Limb (tissue), 2 donors: ENCODE measurements around the gene ADAMTS15.

Source experiments
- DNase-seq, 2 donors: peaks; one replicate each; pipeline ENCODE4 v3.0.0-alpha.2; 2016; ENCODE audit errors: extremely low spot score in 2 of 2

Gene ADAMTS15

DNA sequence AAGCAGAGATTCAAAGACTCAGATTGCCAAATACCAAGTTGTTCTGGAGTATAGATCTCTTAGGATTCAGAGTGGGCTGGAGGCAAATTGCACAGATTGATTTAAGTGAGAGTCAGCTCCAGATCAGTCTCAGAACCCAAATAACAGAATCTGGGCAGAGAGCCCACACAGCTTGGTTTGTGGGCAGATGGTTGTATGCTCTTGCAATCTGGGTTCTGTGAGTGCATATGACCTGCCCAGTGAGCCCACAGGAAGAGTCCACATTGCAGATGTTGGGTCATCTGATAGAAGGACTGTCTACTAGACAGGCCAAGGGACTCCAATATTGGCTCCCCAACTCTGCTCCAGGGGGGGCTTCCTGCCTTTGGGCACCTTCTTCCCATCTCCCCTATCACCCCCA is 65.9 kb downstream of the ADAMTS15 start:
- DNase-seq = no peak

DNA sequence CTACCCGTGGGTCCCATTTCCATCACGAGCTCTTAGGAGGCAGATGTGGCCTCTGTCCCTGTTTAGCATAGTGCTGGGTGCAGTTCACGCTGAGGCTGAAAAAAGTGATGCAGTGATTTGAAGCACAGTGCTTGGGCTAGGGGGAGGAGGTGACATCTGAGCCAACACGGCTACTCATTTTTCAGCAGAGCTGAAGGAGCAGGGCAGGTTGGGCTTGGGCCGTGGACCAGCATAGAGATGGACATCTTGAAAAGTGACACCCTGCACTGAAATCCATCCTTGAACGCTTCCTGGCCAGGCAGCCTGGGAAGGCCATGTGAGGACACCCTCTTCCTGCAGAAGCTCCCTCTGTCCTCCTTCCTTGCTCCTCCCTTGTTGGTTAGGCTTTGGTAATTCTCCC is 66.4 kb downstream of the ADAMTS15 start:
- DNase-seq = no peak

DNA sequence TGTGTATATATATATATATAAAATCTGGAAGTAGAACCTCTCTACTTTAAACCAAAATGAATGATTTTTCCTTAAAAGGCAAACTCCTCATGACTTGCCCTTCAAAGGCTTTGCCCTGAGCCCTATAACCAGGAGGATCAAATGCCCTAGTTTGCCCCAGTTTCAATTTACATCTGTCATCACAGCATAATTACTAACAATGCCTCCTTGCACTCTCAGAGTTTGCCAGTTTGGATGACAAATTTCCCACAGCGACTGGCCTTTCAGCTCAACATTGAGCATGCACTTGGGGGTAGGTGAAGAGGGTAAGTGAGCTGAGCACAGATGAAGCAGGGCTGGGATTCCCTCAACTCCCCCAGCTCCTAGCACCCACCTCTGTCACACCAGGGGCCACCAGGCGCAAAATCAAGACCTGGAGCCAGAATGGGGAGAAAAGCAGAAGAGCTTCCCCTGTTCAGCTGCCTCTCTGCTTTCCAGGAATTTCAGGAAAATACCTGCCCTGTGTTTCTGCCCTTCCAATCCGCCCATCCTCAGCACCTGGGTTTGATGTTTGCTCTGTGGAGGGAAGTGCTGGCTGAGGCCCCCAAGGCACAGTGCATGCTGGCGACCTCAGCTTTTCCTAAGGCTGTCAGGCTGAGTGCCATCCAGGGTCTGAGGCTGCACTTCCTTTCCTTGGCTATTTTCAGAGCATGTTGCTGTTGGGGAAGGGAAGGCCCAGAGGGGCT is 67.5 kb downstream of the ADAMTS15 start:
- DNase-seq = no peak

GRCh38 chr11:130516554-130517505 is 68.4 kb downstream of the ADAMTS15 start:
- DNase-seq = no peak

DNA sequence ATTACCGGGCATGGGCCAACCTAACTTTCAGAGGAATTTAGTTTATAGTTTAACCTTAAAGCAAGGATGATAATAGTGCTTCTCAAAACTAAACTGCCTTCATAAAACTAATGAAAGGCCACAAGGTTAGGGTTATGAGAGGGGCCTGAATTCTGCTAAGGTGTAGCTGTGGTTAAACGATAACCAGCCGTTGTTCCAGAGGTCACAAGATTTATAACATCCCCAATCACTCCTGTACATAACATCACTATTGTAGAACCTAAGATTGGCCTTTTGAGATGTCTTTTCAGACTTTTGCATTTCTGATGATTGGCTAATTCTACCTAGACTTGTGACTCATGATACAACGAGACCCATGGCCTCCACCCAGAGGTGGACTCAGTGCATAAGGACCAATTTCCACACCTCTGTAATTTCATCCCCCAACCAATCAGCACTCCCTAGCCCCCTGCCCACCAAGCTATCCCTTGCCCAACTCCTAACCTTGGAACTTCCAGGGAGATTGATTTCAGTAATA is 69.8 kb downstream of the ADAMTS15 start:
- no peak for DNase-seq

- no peak for DNase-seq
Measured at GRCh38 chr11:130519128-130519932, 70.9 kb downstream of the ADAMTS15 start.

DNA sequence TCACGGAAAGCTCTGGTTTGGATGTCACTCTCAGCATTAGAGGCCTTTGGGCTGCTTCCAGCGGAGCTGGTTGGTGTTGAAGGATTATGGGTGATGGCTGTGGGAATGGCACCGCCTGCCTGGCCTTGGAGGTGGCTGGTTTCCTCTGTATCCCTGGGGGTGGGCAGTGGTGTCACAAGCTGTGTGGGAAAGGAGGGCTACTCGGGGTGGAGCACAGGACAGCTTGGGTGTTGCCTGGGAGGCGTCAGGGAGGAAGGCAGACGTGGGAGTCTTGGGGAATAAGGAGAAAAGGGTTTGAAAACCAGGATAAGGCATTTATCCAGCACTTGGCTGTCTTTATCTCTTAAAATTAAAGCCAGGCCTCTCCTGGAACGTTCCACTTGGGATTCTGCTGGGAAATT is 71.8 kb downstream of the ADAMTS15 start:
- no peak for DNase-seq

DNA sequence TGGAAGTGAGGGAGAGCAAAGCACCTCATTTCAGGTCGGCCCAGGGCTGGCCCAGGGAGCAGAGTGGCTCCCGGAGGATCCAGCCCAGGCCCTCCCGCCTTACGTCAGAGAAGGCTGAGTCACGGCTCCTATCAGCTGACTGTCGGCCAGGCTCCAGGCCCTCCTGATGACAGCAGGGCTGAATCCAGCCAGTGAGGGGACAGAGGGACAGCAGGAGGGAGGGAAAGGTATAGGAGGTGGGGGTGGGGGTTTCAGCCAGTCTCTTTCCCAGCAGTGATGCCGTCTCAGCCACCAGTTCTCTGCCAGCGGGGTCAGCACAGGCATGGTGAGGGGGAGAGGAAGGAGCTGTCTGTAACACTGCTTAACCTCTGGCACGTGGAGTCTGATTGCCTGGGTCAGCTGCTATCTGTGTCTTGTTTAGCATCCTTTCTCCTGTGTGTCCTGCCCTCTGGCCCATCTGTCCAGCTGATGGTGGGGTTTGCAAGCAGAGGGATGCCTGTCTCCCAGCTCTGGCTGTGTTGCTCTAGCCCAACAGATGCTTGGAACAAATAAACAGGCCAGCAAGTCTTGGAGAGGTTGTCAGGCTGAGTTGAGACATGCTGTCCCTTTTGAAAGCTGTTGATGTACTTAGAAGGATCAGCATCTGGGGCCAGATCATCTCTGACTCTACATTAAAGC is 74.0 kb downstream of the ADAMTS15 start:
- peak; percentile 49 to 61 for DNase-seq

DNA sequence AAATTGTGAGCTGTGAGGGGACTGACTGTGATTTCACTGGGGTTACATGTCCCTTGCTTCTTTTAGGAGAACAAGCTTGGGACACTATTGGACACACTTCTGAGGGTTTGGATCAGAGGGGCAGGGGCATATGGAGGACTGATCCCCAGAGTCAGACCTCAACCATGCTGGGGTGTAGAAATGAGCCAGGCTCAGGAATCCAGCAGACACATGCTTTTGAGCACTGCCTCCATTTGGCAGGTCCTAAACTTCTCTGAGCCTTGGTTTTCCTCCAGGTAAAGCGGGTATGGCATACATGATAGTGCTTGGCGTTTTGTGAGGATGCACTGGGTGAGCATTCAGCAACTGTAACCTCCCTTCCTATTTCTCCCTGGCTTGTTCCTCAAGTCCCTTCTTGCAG is 74.7 kb downstream of the ADAMTS15 start:
- DNase-seq = no peak

- DNase-seq = no peak
Measured at GRCh38 chr11:130523609-130524008, 75.2 kb downstream of the ADAMTS15 start.

GRCh38 chr11:130524132-130524790 is 75.8 kb downstream of the ADAMTS15 start:
- DNase-seq = no peak

GRCh38 chr11:130525307-130525706 is 76.9 kb downstream of the ADAMTS15 start:
- DNase-seq = no peak
